Liver (tissue), 3 donors: ENCODE data around the gene GATA3.

Experiments
- EGR1 ChIP-seq, 2 donors: IDR thresholded peaks; 2 replicates each; pipeline ENCODE4 v1.6.1; 2016 to 2018; ENCODE audit warnings: antibody characterized with exemption in 2 of 2, low read depth in 2 of 2
- FOXA1 ChIP-seq: IDR thresholded peaks from 2 replicates; pipeline ENCODE4 v1.6.1; 2016; ENCODE audit warnings: antibody characterized with exemption
- SP1 ChIP-seq: IDR thresholded peaks from 2 replicates; pipeline ENCODE4 v1.6.1; 2018; ENCODE audit warnings: antibody characterized with exemption, mild to moderate bottlenecking
- TF ChIP-seq, protein P1 (sequence below): fragments of 150-350 bp; IDR thresholded peaks from 2 replicates; pipeline ENCODE4 v1.5.1; 2017; ENCODE audit warnings: improper control_type of control experiment, low read depth, low read length; ENCODE audit not compliant: missing input control
- TF ChIP-seq, protein P2 (sequence below): IDR thresholded peaks from 2 replicates; pipeline ENCODE4 v1.6.1; 2016; ENCODE audit warnings: antibody characterized with exemption
- donor health status: healthy.
- donor health status: healthy.

DNA sequence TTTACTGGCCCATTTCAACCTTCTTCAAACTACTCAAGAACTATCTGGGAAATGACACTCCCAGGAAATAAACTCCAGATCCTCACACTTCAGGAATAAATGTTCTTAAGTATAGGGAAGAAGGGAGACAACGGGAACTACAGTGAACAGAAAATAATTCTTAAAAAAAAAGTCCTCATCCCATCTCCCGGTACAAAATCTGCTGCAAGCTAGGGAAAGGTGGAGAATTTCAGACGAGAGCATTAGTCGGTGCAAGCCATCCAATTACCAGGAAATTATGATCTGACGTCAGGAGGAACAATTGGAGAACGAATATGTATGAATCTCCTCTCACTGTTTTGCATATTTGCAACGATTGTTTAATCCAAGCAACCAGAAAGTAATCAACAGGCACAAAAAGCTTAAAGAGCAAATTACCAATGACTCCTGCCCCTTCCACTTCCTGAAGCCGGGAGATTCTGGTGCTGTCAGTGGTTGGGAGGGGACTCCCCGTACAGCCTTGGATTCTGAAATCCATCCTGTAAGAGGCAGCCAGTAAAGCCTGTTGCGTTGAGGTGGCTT is 15.1 kb upstream of the GATA3 start:
- TF ChIP-seq, protein P1, sequence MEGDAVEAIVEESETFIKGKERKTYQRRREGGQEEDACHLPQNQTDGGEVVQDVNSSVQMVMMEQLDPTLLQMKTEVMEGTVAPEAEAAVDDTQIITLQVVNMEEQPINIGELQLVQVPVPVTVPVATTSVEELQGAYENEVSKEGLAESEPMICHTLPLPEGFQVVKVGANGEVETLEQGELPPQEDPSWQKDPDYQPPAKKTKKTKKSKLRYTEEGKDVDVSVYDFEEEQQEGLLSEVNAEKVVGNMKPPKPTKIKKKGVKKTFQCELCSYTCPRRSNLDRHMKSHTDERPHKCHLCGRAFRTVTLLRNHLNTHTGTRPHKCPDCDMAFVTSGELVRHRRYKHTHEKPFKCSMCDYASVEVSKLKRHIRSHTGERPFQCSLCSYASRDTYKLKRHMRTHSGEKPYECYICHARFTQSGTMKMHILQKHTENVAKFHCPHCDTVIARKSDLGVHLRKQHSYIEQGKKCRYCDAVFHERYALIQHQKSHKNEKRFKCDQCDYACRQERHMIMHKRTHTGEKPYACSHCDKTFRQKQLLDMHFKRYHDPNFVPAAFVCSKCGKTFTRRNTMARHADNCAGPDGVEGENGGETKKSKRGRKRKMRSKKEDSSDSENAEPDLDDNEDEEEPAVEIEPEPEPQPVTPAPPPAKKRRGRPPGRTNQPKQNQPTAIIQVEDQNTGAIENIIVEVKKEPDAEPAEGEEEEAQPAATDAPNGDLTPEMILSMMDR = no peak
- TF ChIP-seq FOXA1 (no peak), SP1 (no peak), EGR1 (IDR thresholded peaks at IDR 0.05; ENCODE audit: low read depth in 2 of 2) (no peak)
- TF ChIP-seq, protein P2, sequence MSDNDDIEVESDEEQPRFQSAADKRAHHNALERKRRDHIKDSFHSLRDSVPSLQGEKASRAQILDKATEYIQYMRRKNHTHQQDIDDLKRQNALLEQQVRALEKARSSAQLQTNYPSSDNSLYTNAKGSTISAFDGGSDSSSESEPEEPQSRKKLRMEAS = no peak
